Ovary (tissue), 3 donors: ENCODE results near the gene OPRD1.

Source experiments
- EP300 ChIP-seq: sonication (generic); formaldehyde crosslinking; IDR thresholded peaks from one replicate; pipeline ENCODE4 v1.6.1; 2017; ENCODE audit warnings: antibody characterized with exemption
- POLR2A ChIP-seq: fragments of 450-650 bp; IDR thresholded peaks from one replicate; pipeline ENCODE4 v1.6.1; 2017; ENCODE audit warnings: antibody characterized with exemption, mild to moderate bottlenecking, moderate library complexity
- TF ChIP-seq, protein P1 (sequence below), 3 donors: fragments of 450-650 bp in 2 of 3; fragments of 200-600 bp in 1 of 3; IDR thresholded peaks; one replicate each; pipeline versions ENCODE4 v1.5.1 to v1.8.0; 2016 to 2022; ENCODE audit warnings: antibody characterized with exemption in 3 of 3, mild to moderate bottlenecking in 1 of 3
- donor health status: DM: no; HTN: no; CAD: no.

DNA sequence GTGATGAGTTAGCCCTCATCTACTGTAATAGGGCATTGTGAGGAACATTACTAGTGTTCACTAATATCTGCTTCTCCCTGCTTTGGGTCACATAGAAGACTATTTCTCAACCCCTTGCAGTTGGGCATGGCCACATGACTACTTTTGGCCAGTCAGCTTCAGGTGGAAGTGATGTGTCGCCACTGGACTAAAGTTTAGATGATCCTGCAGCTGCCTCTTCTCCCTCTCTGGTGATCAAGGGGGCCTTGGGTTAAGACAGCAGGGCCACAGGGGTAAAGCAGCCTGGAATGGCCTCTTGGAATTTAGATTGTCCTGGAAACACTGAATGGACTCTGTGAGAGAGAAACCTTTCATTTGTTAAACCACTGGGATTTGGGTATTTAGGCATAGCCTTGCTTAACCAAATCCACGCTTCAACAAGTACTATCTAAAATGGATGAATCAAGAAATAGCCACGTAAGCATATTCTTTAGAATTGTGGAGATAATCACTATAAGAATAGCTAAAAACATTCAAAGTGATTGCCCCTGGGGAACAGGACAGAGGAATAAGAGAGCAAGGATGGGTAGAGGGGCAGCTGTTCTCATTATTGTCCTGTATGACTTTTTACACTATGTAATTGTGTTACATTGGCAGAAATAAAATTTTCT is 41.2 kb downstream of the OPRD1 start:
- TF ChIP-seq, protein P1, sequence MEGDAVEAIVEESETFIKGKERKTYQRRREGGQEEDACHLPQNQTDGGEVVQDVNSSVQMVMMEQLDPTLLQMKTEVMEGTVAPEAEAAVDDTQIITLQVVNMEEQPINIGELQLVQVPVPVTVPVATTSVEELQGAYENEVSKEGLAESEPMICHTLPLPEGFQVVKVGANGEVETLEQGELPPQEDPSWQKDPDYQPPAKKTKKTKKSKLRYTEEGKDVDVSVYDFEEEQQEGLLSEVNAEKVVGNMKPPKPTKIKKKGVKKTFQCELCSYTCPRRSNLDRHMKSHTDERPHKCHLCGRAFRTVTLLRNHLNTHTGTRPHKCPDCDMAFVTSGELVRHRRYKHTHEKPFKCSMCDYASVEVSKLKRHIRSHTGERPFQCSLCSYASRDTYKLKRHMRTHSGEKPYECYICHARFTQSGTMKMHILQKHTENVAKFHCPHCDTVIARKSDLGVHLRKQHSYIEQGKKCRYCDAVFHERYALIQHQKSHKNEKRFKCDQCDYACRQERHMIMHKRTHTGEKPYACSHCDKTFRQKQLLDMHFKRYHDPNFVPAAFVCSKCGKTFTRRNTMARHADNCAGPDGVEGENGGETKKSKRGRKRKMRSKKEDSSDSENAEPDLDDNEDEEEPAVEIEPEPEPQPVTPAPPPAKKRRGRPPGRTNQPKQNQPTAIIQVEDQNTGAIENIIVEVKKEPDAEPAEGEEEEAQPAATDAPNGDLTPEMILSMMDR (IDR thresholded peaks at IDR 0.05) = no peak
- TF ChIP-seq POLR2A = no peak
- TF ChIP-seq EP300 = no peak
